OCI-LY7 (cell line): ENCODE measurements around the gene FAM163A. TPM values are rescaled to one million over a fixed set of nuclear protein-coding genes. Genes with fewer than 3 reads are reported as not detected.

Source experiments
- BruUV-seq: library from RNA; stranded (reverse); fragments of 400-500 nt; replicated peaks from 2 replicates; lab custom pipeline; 2021; lab: Mats Ljungman, UMichigan
- CTCF ChIA-PET: fragments of 300-600 bp; sonication (Branson Sonifier 250); formaldehyde crosslinking; loops from one replicate; lab custom pipeline; 2022; ENCODE audit warnings: antibody characterized with exemption; ENCODE audit not compliant: unreplicated experiment; lab: Charles Lee
- POLR2A ChIA-PET: fragments of 300-600 bp; sonication (Branson Sonifier 250); formaldehyde crosslinking; loops from one replicate; lab custom pipeline; 2022; ENCODE audit warnings: antibody characterized with exemption; lab: Charles Lee
- DNase-seq: peaks from one replicate; pipeline ENCODE4 v3.0.0-alpha.2; 2015; ENCODE audit warnings: low spot score
- H2AFZ ChIP-seq: fragments of 200-600 bp; sonication (generic), shearing (Covaris generic); 2 replicates; pipeline ENCODE4 v1.6.1; 2014; ENCODE audit warnings: mild to moderate bottlenecking, antibody characterized with exemption, low read length, moderate library complexity
- H3K27ac ChIP-seq: fragments of 200-600 bp; sonication (generic); 2 replicates; pipeline ENCODE4 v1.5.1; 2014; ENCODE audit warnings: mixed run types, low read depth, mild to moderate bottlenecking, moderate library complexity, low read length, inconsistent platforms; ENCODE audit not compliant: poor library complexity, severe bottlenecking
- H3K36me3 ChIP-seq: fragments of 200-600 bp; sonication (generic); 2 replicates; pipeline ENCODE4 v1.6.1; 2014; ENCODE audit warnings: mild to moderate bottlenecking, antibody characterized with exemption, low read length, moderate library complexity, mixed read lengths; ENCODE audit not compliant: insufficient read depth
- H3K4me1 ChIP-seq: fragments of 200-600 bp; sonication (generic); 2 replicates; pipeline ENCODE4 v1.5.1; 2014; ENCODE audit warnings: mild to moderate bottlenecking, low read length; ENCODE audit not compliant: insufficient read depth, poor library complexity, severe bottlenecking
- H3K4me2 ChIP-seq: fragments of 200-600 bp; sonication (generic); 2 replicates; pipeline ENCODE4 v1.6.1; 2014; ENCODE audit warnings: mild to moderate bottlenecking, low read length
- H3K4me3 ChIP-seq: fragments of 200-600 bp; sonication (generic); 2 replicates; pipeline ENCODE4 v1.5.1; 2014; ENCODE audit warnings: mild to moderate bottlenecking, low read depth, low read length; ENCODE audit not compliant: poor library complexity, severe bottlenecking
- H3K79me2 ChIP-seq: fragments of 200-600 bp; sonication (generic); 2 replicates; pipeline ENCODE4 v1.6.1; 2016; ENCODE audit warnings: low read depth, mild to moderate bottlenecking, low read length, moderate library complexity, mixed read lengths; ENCODE audit not compliant: insufficient read depth
- H3K9me2 ChIP-seq: fragments of 200-600 bp; sonication (generic); 2 replicates; pipeline ENCODE4 v1.6.1; 2016; ENCODE audit warnings: mild to moderate bottlenecking, low read length, mixed read lengths; ENCODE audit not compliant: insufficient read depth
- H3K9me3 ChIP-seq: fragments of 200-600 bp; sonication (generic); 2 replicates; pipeline ENCODE4 v1.6.1; 2014; ENCODE audit warnings: mild to moderate bottlenecking, mixed run types, low read length, mixed read lengths
- H4K20me1 ChIP-seq: fragments of 200-600 bp; sonication (generic); 2 replicates; pipeline ENCODE4 v1.6.1; 2014; ENCODE audit warnings: mild to moderate bottlenecking, antibody characterized with exemption, low read length, moderate library complexity, mixed read lengths; ENCODE audit not compliant: insufficient read depth
- CTCF ChIP-seq: fragments of 200-600 bp; sonication (generic); conservative IDR thresholded peaks from 2 replicates; pipeline ENCODE4 v1.5.1; 2014; ENCODE audit warnings: mild to moderate bottlenecking, antibody characterized with exemption, low read length, moderate library complexity, mixed read lengths
- EZH2phosphoT487 ChIP-seq: fragments of 200-600 bp; sonication (generic); IDR thresholded peaks from 2 replicates; pipeline ENCODE4 v1.6.1; 2018; ENCODE audit warnings: low read depth, borderline replicate concordance, mild to moderate bottlenecking, mixed run types, antibody characterized with exemption, low read length, moderate library complexity, mixed read lengths
- intact Hi-C: fragments of 100-400 bp; cut with micrococcal nuclease; formaldehyde crosslinking; loops from one replicate; pipeline ENCODE4 v1.10.0; 2022; ENCODE audit not compliant: unreplicated experiment
- total RNA-seq, 2 experiments: library from RNA; depleted of rRNA in 1 of 2; stranded (reverse); fragments of >200 nt in 1 of 2; shearing (Covaris generic) in 1 of 2; gene quantifications; 2 replicates each; pipeline ENCODE4 v1.2.3, GENCODE V29; 2014 to 2022

FAM163A gene
- total RNA-seq, 2 experiments from 2014 or later = not detected

- no peak overlapping the region for H2AFZ ChIP-seq
Observed at GRCh38 chr1:179742291-179742690, 800 bp upstream of the FAM163A start.

GRCh38 chr1:179743679-179744400, 749 bp downstream of the FAM163A start:
- DNase-seq = no peak
- no peak for TF ChIP-seq EZH2phosphoT487
- no peak for TF ChIP-seq CTCF

More at GRCh38 chr1:179742291-179742690, 800 bp upstream of the FAM163A start:
- intact Hi-C loops = no loop called here
- Histone ChIP-seq H3K36me3 (no peaks in the 10 kb centered on the region), H3K9me3 (no peaks in the 10 kb centered on the region), H3K4me2 (no peak overlapping the region), H3K4me3 (no peak overlapping the region), H3K79me2 (no peaks in the 10 kb centered on the region), H3K9me2 (no peaks in the 10 kb centered on the region), H4K20me1 (no peaks in the 10 kb centered on the region), H3K27ac (no peak overlapping the region), H3K4me1 (no peaks in the 10 kb centered on the region)
- CTCF ChIA-PET = no interaction called here
- no TSS peak for BruUV-seq
- no peak for DNase-seq
- TF ChIP-seq EZH2phosphoT487 (no peak), CTCF (no peak)
- POLR2A ChIA-PET = no interaction called here

More at GRCh38 chr1:179743679-179744400, 749 bp downstream of the FAM163A start:
- Histone ChIP-seq H3K4me1 (no peaks in the 10 kb centered on the region), H3K36me3 (no peaks in the 10 kb centered on the region), H3K27ac (no peak overlapping the region), H3K4me2 (no peak overlapping the region), H3K4me3 (no peak overlapping the region), H4K20me1 (no peaks in the 10 kb centered on the region), H3K9me2 (no peaks in the 10 kb centered on the region), H3K79me2 (no peaks in the 10 kb centered on the region), H3K9me3 (no peaks in the 10 kb centered on the region), H2AFZ (no peak overlapping the region)
- ChIA-PET CTCF (no interaction called here), POLR2A (no interaction called here)
- no TSS peak for BruUV-seq
- intact Hi-C loops = no loop called here
